A549 treated with AZD2906 at 1 μM for 4 hours (cell line): Measurements from ENCODE around the gene RPSA. TPM values are rescaled to one million over a fixed set of nuclear protein-coding genes. Genes with fewer than 3 reads are reported as not detected.

ENCODE experiments used
- total RNA-seq: library from RNA; stranded (reverse); fragments of 200-300 nt; extraction: Qiagen RNA extraction; gene quantifications from 5 replicates; pipeline ENCODE4 v1.2.3, GENCODE V29; 2022

The RPSA gene
- total RNA-seq, result 2,590 to 2,825 TPM (median 2,665 TPM) in 5 replicates

DNA sequence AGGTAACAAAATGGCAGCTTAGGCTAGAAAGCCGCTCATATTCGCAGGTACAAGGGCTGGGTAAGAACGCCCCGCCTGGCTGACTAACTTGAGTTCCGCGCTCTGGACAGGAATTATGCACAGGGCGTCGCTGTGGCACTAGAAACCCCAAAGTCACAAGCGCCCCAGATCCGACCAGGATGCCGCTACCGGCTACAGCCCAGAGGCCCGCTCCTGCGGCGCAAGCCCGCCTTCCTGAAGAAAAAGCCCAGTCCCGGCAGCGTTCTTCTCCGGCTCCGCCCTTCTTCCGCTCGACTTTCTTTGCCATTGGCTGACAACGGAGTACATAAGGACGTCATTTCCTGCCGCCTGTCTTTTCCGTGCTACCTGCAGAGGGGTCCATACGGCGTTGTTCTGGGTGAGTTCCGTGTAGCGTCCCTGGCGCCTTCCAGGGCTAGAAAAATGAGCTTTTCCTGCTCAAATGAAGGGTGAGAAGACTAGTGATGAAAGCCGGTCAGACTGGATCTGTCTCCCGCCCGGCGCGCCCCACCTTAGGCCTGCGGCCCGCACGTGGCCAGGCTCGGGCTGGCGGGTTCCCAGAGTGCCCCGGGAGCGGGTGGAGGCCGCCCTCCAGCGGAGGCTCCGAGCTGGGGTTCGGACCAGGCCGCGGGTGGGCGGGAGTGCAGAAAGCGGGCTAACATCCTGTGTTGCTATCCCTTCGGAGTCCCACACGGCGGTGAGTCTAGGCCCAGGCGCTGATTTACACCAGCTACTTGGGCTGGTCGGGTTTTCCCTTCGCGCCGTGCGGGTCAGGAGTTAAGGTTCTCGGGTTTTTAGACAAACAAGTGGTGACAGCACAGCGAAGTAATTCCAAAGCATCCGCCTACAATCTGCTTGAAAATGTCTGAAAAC lies at the start of gene RPSA:
RPSA (plus strand) TSS at position 353 of the 891 bp plus-strand sequence. CDS start 934 bp downstream, outside the sequence.

DNA sequence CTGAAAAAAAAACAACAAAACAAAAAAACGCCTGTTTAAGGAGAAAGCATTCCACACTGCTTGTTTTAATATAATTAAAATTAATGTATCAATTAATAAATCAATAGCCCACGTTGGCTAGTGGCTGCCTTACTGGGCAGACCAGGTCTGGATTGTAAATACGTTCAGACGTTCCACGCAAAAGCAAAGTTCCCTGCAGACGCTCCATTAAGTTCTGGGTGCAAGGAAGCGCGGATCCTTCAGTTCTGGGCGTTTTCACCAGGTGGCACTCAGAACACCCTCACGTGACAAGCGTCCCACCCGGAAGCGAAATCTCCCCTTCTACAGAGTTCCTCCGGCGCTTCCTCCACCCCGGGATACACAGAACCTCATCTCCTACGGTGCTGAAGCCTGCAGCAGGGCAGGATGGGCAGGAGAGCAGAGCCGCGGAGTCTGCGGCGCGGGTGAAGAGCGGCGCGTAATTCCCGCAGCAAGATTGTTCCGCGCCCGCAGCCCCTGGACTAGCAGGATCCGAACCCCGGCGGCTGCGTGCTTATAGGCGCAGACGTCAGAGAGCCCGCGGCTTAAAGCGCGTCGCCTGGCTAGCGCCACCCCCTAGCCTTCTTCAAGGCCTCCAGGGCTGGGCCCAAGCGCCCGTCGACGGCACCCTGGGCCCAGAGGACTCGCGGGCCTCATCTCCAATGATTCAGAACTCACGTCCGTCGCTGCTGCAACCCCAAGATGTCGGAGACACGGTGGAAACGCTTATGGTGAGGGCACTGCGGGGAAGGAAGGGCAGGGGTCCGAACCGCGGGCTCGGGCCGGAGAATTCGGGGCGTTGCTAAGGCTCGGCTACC lies 23.3 kb upstream of the RPSA start, which contains the start of gene SLC25A38:
SLC25A38 (plus strand) TSS at position 326 of the 836 bp plus-strand sequence; CDS start at position 681, 355 bp downstream.

Other genes with a start within 250 kb of the RPSA start
- gene XIRP1, start 214.1 kb upstream of the RPSA start, total RNA-seq, result 0.17 to 0.25 TPM (median 0.19 TPM) in 5 replicates
- gene CX3CR1, start 126.7 kb upstream of the RPSA start, total RNA-seq, result 0.03 to 0.07 TPM (median 0.06 TPM) in 3 of 5 replicates, not detected in the others
- gene CCR8, start 77.0 kb upstream of the RPSA start, total RNA-seq, result not detected in 5 replicates
- 35.9 to 42.4 TPM (median 39.0 TPM) in 5 replicates for gene SLC25A38, start 23.4 kb upstream of the RPSA start, total RNA-seq
- 0.02 to 0.18 TPM (median 0.10 TPM) in 5 replicates for gene MOBP, start 61.0 kb downstream of the RPSA start, total RNA-seq